OCI-LY1 (cell line): Measurements from ENCODE around the gene RBM46.

ENCODE experiments used
- CTCF ChIP-seq: fragments of 200-600 bp; sonication (generic), shearing (Covaris generic); IDR thresholded peaks from 2 replicates; pipeline ENCODE4 v1.5.1; 2017; ENCODE audit warnings: mild to moderate bottlenecking, antibody characterized with exemption, low read length, moderate library complexity, mixed read lengths
- EZH2 ChIP-seq: fragments of 200-600 bp; sonication (generic), shearing (Covaris generic); IDR thresholded peaks from 2 replicates; pipeline ENCODE4 v1.8.0; 2017; ENCODE audit warnings: borderline replicate concordance, mixed run types, mild to moderate bottlenecking, antibody characterized with exemption, low read length, moderate library complexity, mixed read lengths

GRCh38 chr4:154836030-154836429 lies 55.0 kb downstream of the RBM46 start:
- no peak for TF ChIP-seq CTCF
- no peak for TF ChIP-seq EZH2
